Measurements from ENCODE around the gene C19orf12. TPM values are rescaled to one million over a fixed set of nuclear protein-coding genes. Genes with fewer than 3 reads are reported as not detected.

C19orf12 gene
- total RNA-seq, 1 experiment from 2014 or later: 17.5 TPM

GRCh38 chr19:29687244-29687896 lies 27.7 kb downstream of the C19orf12 start:
- BruUV-seq (replicated peaks): no TSS peak
- H3K4me3 Mint-ChIP-seq (ENCODE audit: low read depth, unreplicated experiment): no peak overlapping the region

GRCh38 chr19:29686285-29686805 lies 28.7 kb downstream of the C19orf12 start:
- DNase-seq: no peak
- H3K36me3 Mint-ChIP-seq (ENCODE audit: insufficient read depth, unreplicated experiment): no peaks in the 10 kb centered on the region
- H3K27me3 Mint-ChIP-seq (ENCODE audit: unreplicated experiment): peaks cover 43% of the 10 kb centered on the region
- H3K9me3 Mint-ChIP-seq (ENCODE audit: low read depth, unreplicated experiment): peaks cover 3% of the 10 kb centered on the region
- no TSS peak for BruUV-seq (replicated peaks)
- H3K4me1 Mint-ChIP-seq (ENCODE audit: low read depth, unreplicated experiment): no peaks in the 10 kb centered on the region
- no peak overlapping the region for H3K27ac Mint-ChIP-seq (ENCODE audit: unreplicated experiment)
- CTCF ChIA-PET: no interaction called here
- no peak overlapping the region for H3K4me3 Mint-ChIP-seq (ENCODE audit: low read depth, unreplicated experiment)
- TF ChIP-seq, protein P1, sequence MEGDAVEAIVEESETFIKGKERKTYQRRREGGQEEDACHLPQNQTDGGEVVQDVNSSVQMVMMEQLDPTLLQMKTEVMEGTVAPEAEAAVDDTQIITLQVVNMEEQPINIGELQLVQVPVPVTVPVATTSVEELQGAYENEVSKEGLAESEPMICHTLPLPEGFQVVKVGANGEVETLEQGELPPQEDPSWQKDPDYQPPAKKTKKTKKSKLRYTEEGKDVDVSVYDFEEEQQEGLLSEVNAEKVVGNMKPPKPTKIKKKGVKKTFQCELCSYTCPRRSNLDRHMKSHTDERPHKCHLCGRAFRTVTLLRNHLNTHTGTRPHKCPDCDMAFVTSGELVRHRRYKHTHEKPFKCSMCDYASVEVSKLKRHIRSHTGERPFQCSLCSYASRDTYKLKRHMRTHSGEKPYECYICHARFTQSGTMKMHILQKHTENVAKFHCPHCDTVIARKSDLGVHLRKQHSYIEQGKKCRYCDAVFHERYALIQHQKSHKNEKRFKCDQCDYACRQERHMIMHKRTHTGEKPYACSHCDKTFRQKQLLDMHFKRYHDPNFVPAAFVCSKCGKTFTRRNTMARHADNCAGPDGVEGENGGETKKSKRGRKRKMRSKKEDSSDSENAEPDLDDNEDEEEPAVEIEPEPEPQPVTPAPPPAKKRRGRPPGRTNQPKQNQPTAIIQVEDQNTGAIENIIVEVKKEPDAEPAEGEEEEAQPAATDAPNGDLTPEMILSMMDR (IDR thresholded peaks at IDR 0.05; ENCODE audit: unreplicated experiment): no peak
- intact Hi-C loops (cut with micrococcal nuclease; ENCODE audit: unreplicated experiment): no loop called here

More at GRCh38 chr19:29687244-29687896, 27.7 kb downstream of the C19orf12 start:
- no peaks in the 10 kb centered on the region for H3K4me1 Mint-ChIP-seq (ENCODE audit: low read depth, unreplicated experiment)
- H3K27me3 Mint-ChIP-seq (ENCODE audit: unreplicated experiment): peaks cover 43% of the 10 kb centered on the region
- DNase-seq: no peak
- H3K27ac Mint-ChIP-seq (ENCODE audit: unreplicated experiment): no peak overlapping the region
- peaks cover 3% of the 10 kb centered on the region for H3K9me3 Mint-ChIP-seq (ENCODE audit: low read depth, unreplicated experiment)
- H3K36me3 Mint-ChIP-seq (ENCODE audit: insufficient read depth, unreplicated experiment): no peaks in the 10 kb centered on the region
- intact Hi-C loops (cut with micrococcal nuclease; ENCODE audit: unreplicated experiment): no loop called here
- CTCF ChIA-PET: interaction anchor here (0.6 to 0.7 kb wide), 2 partner anchors 23 to 43 kb away, joined by 3 read pairs; no protein-coding TSS in a partner anchor
- TF ChIP-seq, protein P1 (IDR thresholded peaks at IDR 0.05; ENCODE audit: unreplicated experiment): no peak

DNA sequence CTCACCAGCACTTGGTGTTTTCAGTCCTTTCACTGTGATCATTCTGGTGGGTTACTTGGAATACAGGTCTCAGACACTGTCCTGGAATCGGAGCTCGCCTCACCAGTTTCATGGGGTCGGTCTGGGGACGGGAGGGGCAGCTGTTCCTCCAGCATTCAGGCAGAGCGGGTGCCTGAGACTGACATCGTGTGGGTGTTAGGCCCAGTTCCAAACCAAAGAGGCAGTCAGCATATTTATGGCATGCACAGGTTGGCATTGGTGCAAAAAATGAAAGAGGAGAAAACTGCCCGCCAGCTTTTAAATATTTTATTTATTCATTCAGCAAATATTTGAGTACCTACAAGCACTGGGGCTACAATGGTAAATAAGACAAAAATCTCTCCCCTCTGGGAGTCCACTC lies 29.7 kb downstream of the C19orf12 start:
- TF ChIP-seq, protein P1 (IDR thresholded peaks at IDR 0.05; ENCODE audit: unreplicated experiment): no peak
- Mint-ChIP-seq H3K9me3 (ENCODE audit: low read depth, unreplicated experiment) (peaks cover 3% of the 10 kb centered on the region), H3K4me1 (ENCODE audit: low read depth, unreplicated experiment) (no peaks in the 10 kb centered on the region), H3K27me3 (ENCODE audit: unreplicated experiment) (peaks cover 43% of the 10 kb centered on the region), H3K27ac (ENCODE audit: unreplicated experiment) (no peak overlapping the region), H3K4me3 (ENCODE audit: low read depth, unreplicated experiment) (no peak overlapping the region), H3K36me3 (ENCODE audit: insufficient read depth, unreplicated experiment) (no peaks in the 10 kb centered on the region)
- no peak for DNase-seq
- CTCF ChIA-PET: no interaction called here
- intact Hi-C loops (cut with micrococcal nuclease; ENCODE audit: unreplicated experiment): no loop called here
- BruUV-seq (replicated peaks): no TSS peak

- Mint-ChIP-seq H3K4me1 (ENCODE audit: low read depth, unreplicated experiment) (no peaks in the 10 kb centered on the region), H3K4me3 (ENCODE audit: low read depth, unreplicated experiment) (no peak overlapping the region), H3K36me3 (ENCODE audit: insufficient read depth, unreplicated experiment) (no peaks in the 10 kb centered on the region), H3K27me3 (ENCODE audit: unreplicated experiment) (peaks cover 43% of the 10 kb centered on the region), H3K9me3 (ENCODE audit: low read depth, unreplicated experiment) (no peaks in the 10 kb centered on the region), H3K27ac (ENCODE audit: unreplicated experiment) (no peak overlapping the region)
- TF ChIP-seq, protein P1 (IDR thresholded peaks at IDR 0.05; ENCODE audit: unreplicated experiment): no peak
- intact Hi-C loops (cut with micrococcal nuclease; ENCODE audit: unreplicated experiment): no loop called here
- DNase-seq: no peak
- CTCF ChIA-PET: no interaction called here
- no TSS peak for BruUV-seq (replicated peaks)
Measured at GRCh38 chr19:29683009-29683408, 32.1 kb downstream of the C19orf12 start.
